ENCODE measurements around the gene CLIP1. TPM values are rescaled to one million over a fixed set of nuclear protein-coding genes. Genes with fewer than 3 reads are reported as not detected.

Gene CLIP1
- total RNA-seq = 45.0 and 45.2 TPM in 2 replicates

GRCh38 chr12:122421821-122422729, at the start of gene CLIP1:
Gene CLIP1 (minus strand): TSS chr12:122422669. CDS start chr12:122380452, 42,217 bp downstream.

GRCh38 chr12:122266230-122266901, 156.1 kb downstream of the CLIP1 start, which contains the start of gene VPS33A:
Gene VPS33A (minus strand): TSS chr12:122266494. CDS start chr12:122266408, 86 bp downstream.

GRCh38 chr12:122225683-122226365, 196.6 kb downstream of the CLIP1 start, which contains the start of gene DIABLO:
Gene DIABLO (minus strand): TSS chr12:122226052. CDS start chr12:122226014, 38 bp downstream.

Other genes starting within 250 kb of the CLIP1 start
- gene IL31, start 248.4 kb downstream of the CLIP1 start, total RNA-seq = not detected in 2 replicates
- 0.93 and 2.6 TPM in 2 replicates for gene LRRC43, start 239.5 kb downstream of the CLIP1 start, total RNA-seq
- gene B3GNT4, start 219.0 kb downstream of the CLIP1 start, total RNA-seq = not detected in 2 replicates
- 60.7 and 63.3 TPM in 2 replicates for gene DIABLO, start 196.6 kb downstream of the CLIP1 start, total RNA-seq
- gene VPS33A, start 156.2 kb downstream of the CLIP1 start, total RNA-seq = 19.3 and 23.8 TPM in 2 replicates
- gene ZCCHC8, start 78.3 kb upstream of the CLIP1 start, total RNA-seq = 15.1 and 15.7 TPM in 2 replicates
- 25.6 and 27.6 TPM in 2 replicates for gene RSRC2, start 104.3 kb upstream of the CLIP1 start, total RNA-seq
- gene KNTC1, start 104.6 kb upstream of the CLIP1 start, total RNA-seq = 27.9 and 28.7 TPM in 2 replicates